ENCODE results near the gene REEP1.

GRCh38 chr2:86233436-86233835, 104.0 kb downstream of the REEP1 start:
- TF ChIP-seq EZH2phosphoT487 (conservative IDR thresholded peaks at IDR 0.05; ENCODE audit: low read length) (no peak), CTCF (IDR thresholded peaks at IDR 0.05; ENCODE audit: insufficient read depth, low read length, poor library complexity, severe bottlenecking) (no peak)
